Measurements from ENCODE around the gene YES1.
"Not testable (repeated sequence)": the region's sequence is repeated elsewhere in the genome, so short reads cannot be mapped to it uniquely, and the experiment has no call there.

YES1 gene

GRCh38 chr18:686339-687111 lies 125.5 kb downstream of the YES1 start:
- no peak overlapping the region for H3K4me3 ChIP-seq (ENCODE audit: low read depth, low read length)

DNA sequence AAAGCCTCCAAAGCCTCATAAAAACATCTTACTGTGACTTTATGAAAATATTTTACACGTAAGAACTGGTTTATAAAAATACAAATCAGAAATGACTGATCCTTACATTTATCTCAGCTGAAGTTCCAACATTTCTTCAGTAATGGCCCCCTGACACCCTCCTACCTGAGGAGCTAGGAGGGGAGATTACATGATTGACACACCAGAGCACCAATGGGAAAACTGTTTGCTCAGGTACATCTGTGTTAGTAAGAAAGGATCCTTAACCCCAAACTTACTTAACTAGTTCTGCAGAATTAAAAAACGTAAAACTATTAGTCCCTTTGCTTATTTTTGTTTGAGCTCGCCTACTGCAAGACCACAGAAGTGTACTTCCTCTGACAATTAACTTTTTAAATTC lies 126.6 kb downstream of the YES1 start:
- TF ChIP-seq, protein P1, sequence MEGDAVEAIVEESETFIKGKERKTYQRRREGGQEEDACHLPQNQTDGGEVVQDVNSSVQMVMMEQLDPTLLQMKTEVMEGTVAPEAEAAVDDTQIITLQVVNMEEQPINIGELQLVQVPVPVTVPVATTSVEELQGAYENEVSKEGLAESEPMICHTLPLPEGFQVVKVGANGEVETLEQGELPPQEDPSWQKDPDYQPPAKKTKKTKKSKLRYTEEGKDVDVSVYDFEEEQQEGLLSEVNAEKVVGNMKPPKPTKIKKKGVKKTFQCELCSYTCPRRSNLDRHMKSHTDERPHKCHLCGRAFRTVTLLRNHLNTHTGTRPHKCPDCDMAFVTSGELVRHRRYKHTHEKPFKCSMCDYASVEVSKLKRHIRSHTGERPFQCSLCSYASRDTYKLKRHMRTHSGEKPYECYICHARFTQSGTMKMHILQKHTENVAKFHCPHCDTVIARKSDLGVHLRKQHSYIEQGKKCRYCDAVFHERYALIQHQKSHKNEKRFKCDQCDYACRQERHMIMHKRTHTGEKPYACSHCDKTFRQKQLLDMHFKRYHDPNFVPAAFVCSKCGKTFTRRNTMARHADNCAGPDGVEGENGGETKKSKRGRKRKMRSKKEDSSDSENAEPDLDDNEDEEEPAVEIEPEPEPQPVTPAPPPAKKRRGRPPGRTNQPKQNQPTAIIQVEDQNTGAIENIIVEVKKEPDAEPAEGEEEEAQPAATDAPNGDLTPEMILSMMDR (IDR thresholded peaks at IDR 0.05; ENCODE audit: borderline replicate concordance, insufficient read depth, low read depth, low read length): no peak
- no peak overlapping the region for H3K4me3 ChIP-seq (ENCODE audit: low read depth, low read length)

More at GRCh38 chr18:686339-687111, 125.5 kb downstream of the YES1 start:
- TF ChIP-seq, protein P1 (IDR thresholded peaks at IDR 0.05; ENCODE audit: borderline replicate concordance, insufficient read depth, low read depth, low read length): no peak

GRCh38 chr18:683531-683930 lies 128.5 kb downstream of the YES1 start:
- H3K4me3 ChIP-seq (ENCODE audit: low read depth, low read length): no peak overlapping the region
- TF ChIP-seq, protein P1 (IDR thresholded peaks at IDR 0.05; ENCODE audit: borderline replicate concordance, insufficient read depth, low read depth, low read length): no peak

DNA sequence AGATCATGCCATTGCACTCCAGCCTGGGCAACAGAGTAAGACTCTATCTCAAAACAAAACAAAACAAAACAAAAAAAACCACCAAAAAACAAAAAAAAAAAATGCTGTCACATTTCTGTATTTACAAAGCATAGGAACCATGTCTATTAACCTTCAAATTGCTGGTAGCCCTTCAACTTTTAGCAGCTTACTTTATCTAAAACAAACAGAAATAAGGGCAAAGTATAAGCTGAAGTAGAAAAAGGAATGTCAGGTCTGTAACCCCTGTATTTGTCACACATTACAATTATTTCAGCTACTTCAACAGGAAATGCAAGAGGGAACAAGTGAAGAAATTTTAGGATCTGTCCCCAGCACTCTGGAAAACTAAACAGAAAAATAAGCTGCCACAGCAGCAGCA lies 129.2 kb downstream of the YES1 start:
- H3K4me3 ChIP-seq (ENCODE audit: low read depth, low read length): no peak overlapping the region
- TF ChIP-seq, protein P1 (IDR thresholded peaks at IDR 0.05; ENCODE audit: borderline replicate concordance, insufficient read depth, low read depth, low read length): no peak

GRCh38 chr18:682416-682815 lies 129.6 kb downstream of the YES1 start:
- H3K4me3 ChIP-seq (ENCODE audit: low read depth, low read length): not testable (repeated sequence)

- no peak overlapping the region for H3K4me3 ChIP-seq (ENCODE audit: low read depth, low read length)
- TF ChIP-seq, protein P1 (IDR thresholded peaks at IDR 0.05; ENCODE audit: borderline replicate concordance, insufficient read depth, low read depth, low read length): no peak
These were observed 130.1 kb downstream of the YES1 start for GRCh38 chr18:681985-682384.

DNA sequence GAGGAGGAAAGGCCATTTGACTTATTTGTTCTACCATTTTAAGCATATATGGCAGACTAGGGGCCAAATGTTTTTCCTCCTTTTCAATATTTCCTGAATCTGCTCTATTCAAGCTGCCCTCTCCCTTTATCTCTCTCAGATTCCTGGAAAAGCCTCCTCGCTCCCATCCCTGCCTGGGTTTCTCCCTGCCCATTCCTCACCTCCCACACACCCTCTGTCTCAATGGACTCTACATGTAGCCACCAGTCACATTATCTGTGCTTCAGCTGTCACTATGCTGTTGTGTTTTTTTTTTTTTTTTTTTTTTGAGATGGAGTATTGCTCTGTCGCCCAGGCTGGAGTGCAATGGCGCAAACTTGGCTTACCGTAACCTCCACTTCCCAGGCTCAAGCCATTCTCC lies 131.7 kb downstream of the YES1 start:
- TF ChIP-seq, protein P1 (IDR thresholded peaks at IDR 0.05; ENCODE audit: borderline replicate concordance, insufficient read depth, low read depth, low read length): no peak
- H3K4me3 ChIP-seq (ENCODE audit: low read depth, low read length): no peak overlapping the region
